ENCODE data around the gene PCDH9.

The PCDH9 gene

GRCh38 chr13:66469745-66470144 is 760.4 kb downstream of the PCDH9 start:
- Histone ChIP-seq H3K4me1 (ENCODE audit: low read length) (peaks cover 10% of the 10 kb centered on the region), H2AFZ (ENCODE audit: low read depth, low read length) (peak overlapping the region; percentile 87), H3K9ac (ENCODE audit: low read length) (peak overlapping the region; percentile 4; the same call in 1 of the 2 replicates), H3K4me2 (ENCODE audit: low read length) (peak overlapping the region; percentile 59), H4K20me1 (ENCODE audit: insufficient read depth, low read length) (no peaks in the 10 kb centered on the region), H3K4me3 (ENCODE audit: low read length) (peak overlapping the region; percentile 50), H3K79me2 (ENCODE audit: low read length) (no peaks in the 10 kb centered on the region), H3K27ac (ENCODE audit: low read length) (no peak overlapping the region), H3K9me3 (ENCODE audit: insufficient read depth, low read length) (no peaks in the 10 kb centered on the region), H3K36me3 (replicated peaks; ENCODE audit: low read depth, low read length) (no peaks in the 10 kb centered on the region), H3K27me3 (ENCODE audit: low read depth, low read length) (no peaks in the 10 kb centered on the region)
- TF ChIP-seq EZH2phosphoT487 (IDR thresholded peaks at IDR 0.05; ENCODE audit: low read depth) (no peak), CTCF (IDR thresholded peaks at IDR 0.05; ENCODE audit: low read depth, low read length) (no peak)

- Histone ChIP-seq H2AFZ (ENCODE audit: low read depth, low read length) (no peak overlapping the region), H3K79me2 (ENCODE audit: low read length) (no peaks in the 10 kb centered on the region), H3K27me3 (ENCODE audit: low read depth, low read length) (no peaks in the 10 kb centered on the region), H3K9me3 (ENCODE audit: insufficient read depth, low read length) (no peaks in the 10 kb centered on the region), H3K27ac (ENCODE audit: low read length) (no peak overlapping the region), H3K4me1 (ENCODE audit: low read length) (peaks cover 17% of the 10 kb centered on the region), H3K4me2 (ENCODE audit: low read length) (no peak overlapping the region), H4K20me1 (ENCODE audit: insufficient read depth, low read length) (no peaks in the 10 kb centered on the region), H3K4me3 (ENCODE audit: low read length) (no peak overlapping the region), H3K9ac (ENCODE audit: low read length) (no peak overlapping the region), H3K36me3 (replicated peaks; ENCODE audit: low read depth, low read length) (no peaks in the 10 kb centered on the region)
- TF ChIP-seq EZH2phosphoT487 (IDR thresholded peaks at IDR 0.05; ENCODE audit: low read depth), result no peak
- no peak for TF ChIP-seq CTCF (IDR thresholded peaks at IDR 0.05; ENCODE audit: low read depth, low read length)
Measured at GRCh38 chr13:66468656-66469055, 761.5 kb downstream of the PCDH9 start.

- no peaks in the 10 kb centered on the region for H4K20me1 ChIP-seq (ENCODE audit: insufficient read depth, low read length)
- H3K4me1 ChIP-seq (ENCODE audit: low read length), result 0 out of 2 replicates have a peak, but pooled peaks cover 6% of the 10 kb centered on the region
- H3K4me3 ChIP-seq (ENCODE audit: low read length), result no peak overlapping the region
- H3K79me2 ChIP-seq (ENCODE audit: low read length), result no peaks in the 10 kb centered on the region
- no peaks in the 10 kb centered on the region for H3K9me3 ChIP-seq (ENCODE audit: insufficient read depth, low read length)
- TF ChIP-seq CTCF (IDR thresholded peaks at IDR 0.05; ENCODE audit: low read depth, low read length), result no peak
- no peak for TF ChIP-seq EZH2phosphoT487 (IDR thresholded peaks at IDR 0.05; ENCODE audit: low read depth)
- H3K9ac ChIP-seq (ENCODE audit: low read length), result no peak overlapping the region
- H3K27me3 ChIP-seq (ENCODE audit: low read depth, low read length), result no peaks in the 10 kb centered on the region
- no peaks in the 10 kb centered on the region for H3K36me3 ChIP-seq (replicated peaks; ENCODE audit: low read depth, low read length)
- 0 out of 2 replicates have a peak overlapping the region, but pooled peaks have one; percentile 51 for H2AFZ ChIP-seq (ENCODE audit: low read depth, low read length)
- no peak overlapping the region for H3K27ac ChIP-seq (ENCODE audit: low read length)
- no peak overlapping the region for H3K4me2 ChIP-seq (ENCODE audit: low read length)
Measured at GRCh38 chr13:66462187-66462586, 767.9 kb downstream of the PCDH9 start.

GRCh38 chr13:66461021-66461420 is 769.1 kb downstream of the PCDH9 start:
- H3K4me2 ChIP-seq (ENCODE audit: low read length), result no peak overlapping the region
- no peaks in the 10 kb centered on the region for H3K9me3 ChIP-seq (ENCODE audit: insufficient read depth, low read length)
- H3K9ac ChIP-seq (ENCODE audit: low read length), result no peak overlapping the region
- H3K27me3 ChIP-seq (ENCODE audit: low read depth, low read length), result no peaks in the 10 kb centered on the region
- no peaks in the 10 kb centered on the region for H3K79me2 ChIP-seq (ENCODE audit: low read length)
- H3K36me3 ChIP-seq (replicated peaks; ENCODE audit: low read depth, low read length), result no peaks in the 10 kb centered on the region
- no peaks in the 10 kb centered on the region for H4K20me1 ChIP-seq (ENCODE audit: insufficient read depth, low read length)
- H3K4me3 ChIP-seq (ENCODE audit: low read length), result no peak overlapping the region
- TF ChIP-seq CTCF (IDR thresholded peaks at IDR 0.05; ENCODE audit: low read depth, low read length) (no peak), EZH2phosphoT487 (IDR thresholded peaks at IDR 0.05; ENCODE audit: low read depth) (no peak)
- no peak overlapping the region for H3K27ac ChIP-seq (ENCODE audit: low read length)
- no peak overlapping the region for H2AFZ ChIP-seq (ENCODE audit: low read depth, low read length)
- H3K4me1 ChIP-seq (ENCODE audit: low read length), result 0 out of 2 replicates have a peak, but pooled peaks cover 6% of the 10 kb centered on the region

Measured in OCI-LY3 (cell line).